ENCODE results near the gene HCFC1. TPM values are rescaled to one million over a fixed set of nuclear protein-coding genes. Genes with fewer than 3 reads are reported as not detected.

HCFC1 gene
- polyA plus RNA-seq, 2 of the 4 experiments (the other 2 are of a cell fraction): 4.4 to 33.3 TPM

DNA sequence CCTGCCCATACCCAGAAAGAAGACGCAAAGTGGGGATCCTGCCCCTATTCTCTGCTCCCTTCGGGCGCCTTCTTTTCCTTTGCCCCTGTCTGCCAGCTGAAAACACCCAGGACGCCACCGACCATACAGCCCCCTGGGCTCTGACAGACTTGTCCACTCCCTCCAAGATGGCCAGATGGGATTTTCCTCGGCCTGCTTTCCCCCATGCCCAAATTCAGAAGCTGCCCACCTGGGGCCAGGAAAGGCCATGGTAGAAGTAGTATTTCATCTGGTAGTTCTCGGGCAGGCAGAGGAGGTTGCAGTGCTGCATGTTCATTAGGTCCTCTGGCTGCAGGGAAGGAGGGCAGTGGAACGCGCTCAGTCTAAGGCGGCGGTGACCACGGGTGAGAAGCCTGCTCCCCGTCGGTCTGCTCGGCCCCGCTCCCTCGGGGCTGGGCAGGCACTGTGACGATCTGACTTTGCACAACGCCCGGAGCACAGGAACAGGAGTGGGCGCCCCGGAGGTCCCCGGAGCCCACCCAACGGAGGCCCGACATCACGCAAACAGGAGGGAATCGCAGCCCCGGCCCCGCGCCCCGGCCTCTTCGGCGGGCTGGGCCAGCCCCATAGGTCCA is 37.4 kb downstream of the HCFC1 start:
- WGBS (ENCODE audit: missing lambda C conversion rate): 0% methylated on average over 6 of the region's 33 CpGs
- peaks cover 12% of the 10 kb centered on the region for H3K4me1 ChIP-seq
- CTCF ChIA-PET: interaction anchor here (4.5 to 25.1 kb wide), 2 partner anchors 11 kb away, joined by 26 to 363 read pairs; partner anchors contain the start of gene RENBP
- peak overlapping the region; percentile 91 for H3K4me3 ChIP-seq
- POLR2A ChIA-PET: interaction anchor here (1.0 kb wide), 1 partner anchor 37 kb away, joined by 4 read pairs; the partner anchor contains the start of gene HCFC1
- DNase-seq (ENCODE audit: low read depth in 1 of 2, low spot score in 1 of 2) (no peak), FAIRE-seq (no peak), ATAC-seq (peak in 1 of 2 experiments; percentile 8; a peak in 2 of 6 replicates)
- H3K27ac ChIP-seq: peak overlapping the region; percentile 86 to 92
- H3K9me3 ChIP-seq: no peaks in the 10 kb centered on the region
- H3K4me2 ChIP-seq: peak overlapping the region; percentile 90
- no peak for TF ChIP-seq GATA3 (IDR thresholded peaks at IDR 0.05; ENCODE audit: borderline replicate concordance)
- TF ChIP-seq ESRRA (IDR thresholded peaks at IDR 0.05; ENCODE audit: borderline replicate concordance, low read length): no peak
- TF ChIP-seq CHD4 (IDR thresholded peaks at IDR 0.05; ENCODE audit: borderline replicate concordance): no peak
- TF ChIP-seq, protein P1, sequence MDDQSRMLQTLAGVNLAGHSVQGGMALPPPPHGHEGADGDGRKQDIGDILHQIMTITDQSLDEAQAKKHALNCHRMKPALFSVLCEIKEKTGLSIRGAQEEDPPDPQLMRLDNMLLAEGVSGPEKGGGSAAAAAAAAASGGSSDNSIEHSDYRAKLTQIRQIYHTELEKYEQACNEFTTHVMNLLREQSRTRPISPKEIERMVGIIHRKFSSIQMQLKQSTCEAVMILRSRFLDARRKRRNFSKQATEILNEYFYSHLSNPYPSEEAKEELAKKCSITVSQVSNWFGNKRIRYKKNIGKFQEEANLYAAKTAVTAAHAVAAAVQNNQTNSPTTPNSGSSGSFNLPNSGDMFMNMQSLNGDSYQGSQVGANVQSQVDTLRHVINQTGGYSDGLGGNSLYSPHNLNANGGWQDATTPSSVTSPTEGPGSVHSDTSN (IDR thresholded peaks at IDR 0.05): no peak
- no peak for TF ChIP-seq MYC (IDR thresholded peaks at IDR 0.05; ENCODE audit: borderline replicate concordance, low read length)
- no peak for TF ChIP-seq HEYL (CRISPR knock-in tag; IDR thresholded peaks at IDR 0.05)
- TF ChIP-seq RAD21 (conservative IDR thresholded peaks at IDR 0.05 in 1 of 2, IDR thresholded peaks at IDR 0.05 in 1 of 2): no peak
- TF ChIP-seq BHLHE40 (IDR thresholded peaks at IDR 0.05; ENCODE audit: low read depth, low read length): no peak
- no peak for TF ChIP-seq ZFP36 (IDR thresholded peaks at IDR 0.05; ENCODE audit: borderline replicate concordance, partially characterized antibody)
- no peak for TF ChIP-seq PHF8 (IDR thresholded peaks at IDR 0.05; ENCODE audit: borderline replicate concordance, low read depth)
- TF ChIP-seq POLR2AphosphoS2 (conservative IDR thresholded peaks at IDR 0.05; ENCODE audit: low read length): no peak
- TF ChIP-seq EP300 (IDR thresholded peaks at IDR 0.05): no peak
- no peak for TF ChIP-seq ZC3H11A (IDR thresholded peaks at IDR 0.05)
- no peak for TF ChIP-seq NR3C1 (IDR thresholded peaks at IDR 0.05)
- no peak for TF ChIP-seq KDM1A (IDR thresholded peaks at IDR 0.05; ENCODE audit: low read depth)
- TF ChIP-seq TFCP2L1 (CRISPR knock-in tag; IDR thresholded peaks at IDR 0.05): no peak
- TF ChIP-seq CBX2 (IDR thresholded peaks at IDR 0.05; ENCODE audit: borderline replicate concordance, low read depth): no peak
- TF ChIP-seq HDAC2 (IDR thresholded peaks at IDR 0.05): no peak

DNA sequence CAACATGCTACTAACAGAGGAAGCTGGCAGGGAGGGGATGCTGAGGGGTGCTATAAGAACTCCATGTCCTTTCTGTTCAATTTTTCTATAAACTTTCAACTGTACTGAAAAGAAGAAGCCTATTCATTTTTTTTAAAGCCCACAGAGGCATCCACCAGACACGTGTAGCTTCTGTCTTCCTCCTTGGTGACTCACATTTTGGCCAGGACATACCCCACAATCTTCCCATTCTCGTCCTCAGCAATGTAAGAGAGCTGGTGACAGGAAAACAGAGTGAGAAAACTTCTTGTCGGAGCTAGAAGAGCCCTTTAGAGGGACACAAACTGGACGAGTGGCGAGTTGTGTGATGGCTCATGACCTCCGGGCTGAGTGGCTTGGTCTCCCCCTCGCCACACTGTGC is 37.9 kb downstream of the HCFC1 start:
- peak overlapping the region; percentile 91 for H3K4me3 ChIP-seq
- CTCF ChIA-PET: interaction anchor here (0.6 to 25.1 kb wide), 3 partner anchors 11 to 174 kb away, joined by 4 to 363 read pairs (median 26); partner anchors contain the start of gene RENBP
- DNase-seq (ENCODE audit: low read depth in 1 of 2, low spot score in 1 of 2) (no peak), ATAC-seq (no peak), FAIRE-seq (no peak)
- POLR2A ChIA-PET: no interaction called here
- H3K4me2 ChIP-seq: peak overlapping the region; percentile 90
- H3K9me3 ChIP-seq: no peaks in the 10 kb centered on the region
- WGBS (ENCODE audit: missing lambda C conversion rate): 13% methylated on average over 7 of the region's 7 CpGs
- peak overlapping the region; percentile 86 to 92 for H3K27ac ChIP-seq
- TF ChIP-seq ZNF302 (CRISPR knock-in tag; IDR thresholded peaks at IDR 0.05) (no peak), HDAC2 (IDR thresholded peaks at IDR 0.05) (no peak), MAFK (IDR thresholded peaks at IDR 0.05; ENCODE audit: partially characterized antibody) (no peak), FOSB (CRISPR knock-in tag; IDR thresholded peaks at IDR 0.05) (no peak), HOXB13 (CRISPR knock-in tag; IDR thresholded peaks at IDR 0.05; ENCODE audit: low read depth) (no peak), RFX5 (IDR thresholded peaks at IDR 0.05) (no peak), GATA3 (IDR thresholded peaks at IDR 0.05; ENCODE audit: borderline replicate concordance) (no peak), CHD2 (IDR thresholded peaks at IDR 0.05; ENCODE audit: low read length, partially characterized antibody) (no peak), ELK1 (IDR thresholded peaks at IDR 0.05; ENCODE audit: low read depth, low read length) (no peak), RARB (CRISPR knock-in tag; IDR thresholded peaks at IDR 0.05) (no peak)
- TF ChIP-seq, protein P2, sequence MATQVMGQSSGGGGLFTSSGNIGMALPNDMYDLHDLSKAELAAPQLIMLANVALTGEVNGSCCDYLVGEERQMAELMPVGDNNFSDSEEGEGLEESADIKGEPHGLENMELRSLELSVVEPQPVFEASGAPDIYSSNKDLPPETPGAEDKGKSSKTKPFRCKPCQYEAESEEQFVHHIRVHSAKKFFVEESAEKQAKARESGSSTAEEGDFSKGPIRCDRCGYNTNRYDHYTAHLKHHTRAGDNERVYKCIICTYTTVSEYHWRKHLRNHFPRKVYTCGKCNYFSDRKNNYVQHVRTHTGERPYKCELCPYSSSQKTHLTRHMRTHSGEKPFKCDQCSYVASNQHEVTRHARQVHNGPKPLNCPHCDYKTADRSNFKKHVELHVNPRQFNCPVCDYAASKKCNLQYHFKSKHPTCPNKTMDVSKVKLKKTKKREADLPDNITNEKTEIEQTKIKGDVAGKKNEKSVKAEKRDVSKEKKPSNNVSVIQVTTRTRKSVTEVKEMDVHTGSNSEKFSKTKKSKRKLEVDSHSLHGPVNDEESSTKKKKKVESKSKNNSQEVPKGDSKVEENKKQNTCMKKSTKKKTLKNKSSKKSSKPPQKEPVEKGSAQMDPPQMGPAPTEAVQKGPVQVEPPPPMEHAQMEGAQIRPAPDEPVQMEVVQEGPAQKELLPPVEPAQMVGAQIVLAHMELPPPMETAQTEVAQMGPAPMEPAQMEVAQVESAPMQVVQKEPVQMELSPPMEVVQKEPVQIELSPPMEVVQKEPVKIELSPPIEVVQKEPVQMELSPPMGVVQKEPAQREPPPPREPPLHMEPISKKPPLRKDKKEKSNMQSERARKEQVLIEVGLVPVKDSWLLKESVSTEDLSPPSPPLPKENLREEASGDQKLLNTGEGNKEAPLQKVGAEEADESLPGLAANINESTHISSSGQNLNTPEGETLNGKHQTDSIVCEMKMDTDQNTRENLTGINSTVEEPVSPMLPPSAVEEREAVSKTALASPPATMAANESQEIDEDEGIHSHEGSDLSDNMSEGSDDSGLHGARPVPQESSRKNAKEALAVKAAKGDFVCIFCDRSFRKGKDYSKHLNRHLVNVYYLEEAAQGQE (IDR thresholded peaks at IDR 0.05): no peak
- TF ChIP-seq, protein P3, sequence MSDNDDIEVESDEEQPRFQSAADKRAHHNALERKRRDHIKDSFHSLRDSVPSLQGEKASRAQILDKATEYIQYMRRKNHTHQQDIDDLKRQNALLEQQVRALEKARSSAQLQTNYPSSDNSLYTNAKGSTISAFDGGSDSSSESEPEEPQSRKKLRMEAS (IDR thresholded peaks at IDR 0.05): no peak
- TF ChIP-seq, protein P4, sequence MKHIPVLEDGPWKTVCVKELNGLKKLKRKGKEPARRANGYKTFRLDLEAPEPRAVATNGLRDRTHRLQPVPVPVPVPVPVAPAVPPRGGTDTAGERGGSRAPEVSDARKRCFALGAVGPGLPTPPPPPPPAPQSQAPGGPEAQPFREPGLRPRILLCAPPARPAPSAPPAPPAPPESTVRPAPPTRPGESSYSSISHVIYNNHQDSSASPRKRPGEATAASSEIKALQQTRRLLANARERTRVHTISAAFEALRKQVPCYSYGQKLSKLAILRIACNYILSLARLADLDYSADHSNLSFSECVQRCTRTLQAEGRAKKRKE (CRISPR knock-in tag; IDR thresholded peaks at IDR 0.05; ENCODE audit: low read depth): no peak
- TF ChIP-seq, protein P5, sequence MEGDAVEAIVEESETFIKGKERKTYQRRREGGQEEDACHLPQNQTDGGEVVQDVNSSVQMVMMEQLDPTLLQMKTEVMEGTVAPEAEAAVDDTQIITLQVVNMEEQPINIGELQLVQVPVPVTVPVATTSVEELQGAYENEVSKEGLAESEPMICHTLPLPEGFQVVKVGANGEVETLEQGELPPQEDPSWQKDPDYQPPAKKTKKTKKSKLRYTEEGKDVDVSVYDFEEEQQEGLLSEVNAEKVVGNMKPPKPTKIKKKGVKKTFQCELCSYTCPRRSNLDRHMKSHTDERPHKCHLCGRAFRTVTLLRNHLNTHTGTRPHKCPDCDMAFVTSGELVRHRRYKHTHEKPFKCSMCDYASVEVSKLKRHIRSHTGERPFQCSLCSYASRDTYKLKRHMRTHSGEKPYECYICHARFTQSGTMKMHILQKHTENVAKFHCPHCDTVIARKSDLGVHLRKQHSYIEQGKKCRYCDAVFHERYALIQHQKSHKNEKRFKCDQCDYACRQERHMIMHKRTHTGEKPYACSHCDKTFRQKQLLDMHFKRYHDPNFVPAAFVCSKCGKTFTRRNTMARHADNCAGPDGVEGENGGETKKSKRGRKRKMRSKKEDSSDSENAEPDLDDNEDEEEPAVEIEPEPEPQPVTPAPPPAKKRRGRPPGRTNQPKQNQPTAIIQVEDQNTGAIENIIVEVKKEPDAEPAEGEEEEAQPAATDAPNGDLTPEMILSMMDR (IDR thresholded peaks at IDR 0.05): no peak
- peaks cover 17% of the 10 kb centered on the region for H3K4me1 ChIP-seq

Data from A549 (cell line).